Effector memory CD8-positive, alpha-beta T cell (primary cell): ENCODE results near the gene ZAR1L.

Experiments used
- ATAC-seq: fragments of 150-1000 bp; cut with Tn5 transposase; replicated peaks from 2 replicates; pipeline ENCODE4 v1.10.0; 2021; ENCODE audit warnings: mild to moderate bottlenecking, moderate library complexity
- DNase-seq, 3 experiments: peaks; one replicate each; pipeline ENCODE4 v3.0.0; 2021
- H3K27ac Mint-ChIP-seq, 2 donors: one replicate each; pipeline ENCODE4 v1.8.0; 2022; ENCODE audit warnings: mild to moderate bottlenecking in 2 of 2, mixed read lengths in 2 of 2, moderate library complexity in 2 of 2
- H3K27me3 Mint-ChIP-seq, 2 donors: one replicate each; pipeline ENCODE4 v1.8.0; 2022; ENCODE audit warnings: mixed read lengths in 2 of 2
- H3K36me3 Mint-ChIP-seq: one replicate; pipeline ENCODE4 v1.8.0; 2022; ENCODE audit warnings: mild to moderate bottlenecking, moderate library complexity, mixed read lengths; ENCODE audit not compliant: insufficient read depth
- H3K4me1 Mint-ChIP-seq, 2 donors: one replicate each; pipeline ENCODE4 v1.8.0; 2022; ENCODE audit warnings: low read depth in 2 of 2, mixed read lengths in 2 of 2
- H3K4me3 Mint-ChIP-seq, 2 donors: one replicate each; pipeline ENCODE4 v1.8.0; 2022; ENCODE audit warnings: mild to moderate bottlenecking in 2 of 2, mixed read lengths in 2 of 2, moderate library complexity in 2 of 2
- H3K9me3 Mint-ChIP-seq, 2 donors: one replicate each; pipeline ENCODE4 v1.8.0; 2022; ENCODE audit warnings: mixed read lengths in 2 of 2

ZAR1L gene

GRCh38 chr13:32316028-32316339, 821 bp upstream of the ZAR1L start:
- ATAC-seq (no peak), DNase-seq (peak in 2 of 3 experiments; percentile 7 to 21)
- Mint-ChIP-seq H3K27ac (peak overlapping the region; percentile 100), H3K4me3 (peak overlapping the region; percentile 98), H3K27me3 (no peaks in the 10 kb centered on the region), H3K4me1 (peaks cover 6 to 12% of the 10 kb centered on the region in 2 donors), H3K9me3 (no peaks in the 10 kb centered on the region), H3K36me3 (peaks cover 15% of the 10 kb centered on the region)

- H3K4me1 Mint-ChIP-seq: peaks cover 9 to 15% of the 10 kb centered on the region in 2 donors
- no peaks in the 10 kb centered on the region for H3K9me3 Mint-ChIP-seq
- peak overlapping the region; percentile 98 for H3K4me3 Mint-ChIP-seq
- peak overlapping the region; percentile 100 for H3K27ac Mint-ChIP-seq
- peak; percentile 72 to 75 (median 74) for DNase-seq
- peaks cover 15% of the 10 kb centered on the region for H3K36me3 Mint-ChIP-seq
- ATAC-seq: peak; percentile 83
- H3K27me3 Mint-ChIP-seq: no peaks in the 10 kb centered on the region
Measured at GRCh38 chr13:32314271-32315237, 609 bp downstream of the ZAR1L start.

GRCh38 chr13:32311188-32311897, 3.8 kb downstream of the ZAR1L start:
- no peak for ATAC-seq
- H3K4me3 Mint-ChIP-seq: no peak overlapping the region
- peaks cover 13 to 20% of the 10 kb centered on the region in 2 donors for H3K4me1 Mint-ChIP-seq
- H3K27ac Mint-ChIP-seq: no peak overlapping the region
- no peaks in the 10 kb centered on the region for H3K9me3 Mint-ChIP-seq
- peaks cover 0 to 2% of the 10 kb centered on the region in 2 donors for H3K27me3 Mint-ChIP-seq
- peaks cover 15% of the 10 kb centered on the region for H3K36me3 Mint-ChIP-seq
- no peak for DNase-seq

GRCh38 chr13:32310134-32310706, 4.9 kb downstream of the ZAR1L start:
- Mint-ChIP-seq H3K4me1 (peaks cover 11 to 16% of the 10 kb centered on the region in 2 donors), H3K4me3 (peak overlapping the region in 1 of 2 donors; percentile 40), H3K27me3 (peaks cover 0 to 9% of the 10 kb centered on the region in 2 donors), H3K9me3 (no peaks in the 10 kb centered on the region), H3K36me3 (peaks cover 6% of the 10 kb centered on the region), H3K27ac (no peak overlapping the region)
- peak; percentile 11 to 26 (median 22) for DNase-seq
- peak; percentile 30 for ATAC-seq

- H3K4me1 Mint-ChIP-seq: peaks cover 7 to 10% of the 10 kb centered on the region in 2 donors
- peak overlapping the region in 1 of 2 donors; percentile 24 for H3K27ac Mint-ChIP-seq
- no peaks in the 10 kb centered on the region for H3K9me3 Mint-ChIP-seq
Measured at GRCh38 chr13:32309312-32310133, 5.6 kb downstream of the ZAR1L start.

GRCh38 chr13:32305646-32306045, 9.5 kb downstream of the ZAR1L start:
- no peak overlapping the region for H3K4me3 Mint-ChIP-seq
- H3K9me3 Mint-ChIP-seq: no peaks in the 10 kb centered on the region
- peaks cover 7 to 9% of the 10 kb centered on the region in 2 donors for H3K4me1 Mint-ChIP-seq
- no peaks in the 10 kb centered on the region for H3K36me3 Mint-ChIP-seq
- peaks cover 0 to 9% of the 10 kb centered on the region in 2 donors for H3K27me3 Mint-ChIP-seq
- DNase-seq (no peak), ATAC-seq (no peak)
- H3K27ac Mint-ChIP-seq: no peak overlapping the region

More at GRCh38 chr13:32309312-32310133, 5.6 kb downstream of the ZAR1L start:
- DNase-seq (no peak), ATAC-seq (no peak)
- peak overlapping the region; percentile 3 to 40 for H3K4me3 Mint-ChIP-seq
- H3K27me3 Mint-ChIP-seq: peaks cover 0 to 9% of the 10 kb centered on the region in 2 donors
- no peaks in the 10 kb centered on the region for H3K36me3 Mint-ChIP-seq

- no peak overlapping the region for H3K27ac Mint-ChIP-seq
- ATAC-seq (no peak), DNase-seq (no peak)
- no peaks in the 10 kb centered on the region for H3K4me1 Mint-ChIP-seq
- H3K4me3 Mint-ChIP-seq: no peak overlapping the region
- no peaks in the 10 kb centered on the region for H3K9me3 Mint-ChIP-seq
- H3K36me3 Mint-ChIP-seq: no peaks in the 10 kb centered on the region
- H3K27me3 Mint-ChIP-seq: peaks cover 0 to 9% of the 10 kb centered on the region in 2 donors
Measured at GRCh38 chr13:32302461-32302860, 12.7 kb downstream of the ZAR1L start.

- H3K4me3 Mint-ChIP-seq: no peak overlapping the region
- no peak for DNase-seq
- peaks cover 0 to 4% of the 10 kb centered on the region in 2 donors for H3K27me3 Mint-ChIP-seq
- no peaks in the 10 kb centered on the region for H3K9me3 Mint-ChIP-seq
- no peaks in the 10 kb centered on the region for H3K4me1 Mint-ChIP-seq
- H3K27ac Mint-ChIP-seq: no peak overlapping the region
- no peak for ATAC-seq
- H3K36me3 Mint-ChIP-seq: no peaks in the 10 kb centered on the region
Measured at GRCh38 chr13:32300920-32301319, 14.2 kb downstream of the ZAR1L start.

- no peak overlapping the region for H3K4me3 Mint-ChIP-seq
- H3K36me3 Mint-ChIP-seq: no peaks in the 10 kb centered on the region
- ATAC-seq (no peak), DNase-seq (no peak)
- H3K4me1 Mint-ChIP-seq: no peaks in the 10 kb centered on the region
- H3K27me3 Mint-ChIP-seq: no peaks in the 10 kb centered on the region
- H3K27ac Mint-ChIP-seq: no peak overlapping the region
- H3K9me3 Mint-ChIP-seq: no peaks in the 10 kb centered on the region
Measured at GRCh38 chr13:32300406-32300805, 14.8 kb downstream of the ZAR1L start.

- Mint-ChIP-seq H3K27me3 (no peaks in the 10 kb centered on the region), H3K4me1 (no peaks in the 10 kb centered on the region), H3K36me3 (no peaks in the 10 kb centered on the region), H3K4me3 (no peak overlapping the region), H3K27ac (no peak overlapping the region), H3K9me3 (no peaks in the 10 kb centered on the region)
- DNase-seq (no peak), ATAC-seq (no peak)
Measured at GRCh38 chr13:32299893-32300292, 15.3 kb downstream of the ZAR1L start.

GRCh38 chr13:32298695-32299094, 16.5 kb downstream of the ZAR1L start:
- Mint-ChIP-seq H3K27ac (no peak overlapping the region), H3K9me3 (no peaks in the 10 kb centered on the region)

GRCh38 chr13:32297206-32297605, 18.0 kb downstream of the ZAR1L start:
- H3K36me3 Mint-ChIP-seq: no peaks in the 10 kb centered on the region
- H3K4me3 Mint-ChIP-seq: no peak overlapping the region
- H3K9me3 Mint-ChIP-seq: no peaks in the 10 kb centered on the region
- ATAC-seq (no peak), DNase-seq (no peak)
- no peaks in the 10 kb centered on the region for H3K4me1 Mint-ChIP-seq
- H3K27me3 Mint-ChIP-seq: no peaks in the 10 kb centered on the region
- no peak overlapping the region for H3K27ac Mint-ChIP-seq

More at GRCh38 chr13:32298695-32299094, 16.5 kb downstream of the ZAR1L start:
- Mint-ChIP-seq H3K4me3 (no peak overlapping the region), H3K27me3 (no peaks in the 10 kb centered on the region), H3K36me3 (no peaks in the 10 kb centered on the region), H3K4me1 (no peaks in the 10 kb centered on the region)
- DNase-seq: no peak
- no peak for ATAC-seq

- no peaks in the 10 kb centered on the region for H3K4me1 Mint-ChIP-seq
- H3K9me3 Mint-ChIP-seq: no peaks in the 10 kb centered on the region
- ATAC-seq (no peak), DNase-seq (no peak)
- H3K36me3 Mint-ChIP-seq: peaks cover 4% of the 10 kb centered on the region
- H3K27me3 Mint-ChIP-seq: peaks cover 0 to 6% of the 10 kb centered on the region in 2 donors
- H3K27ac Mint-ChIP-seq: no peak overlapping the region
- H3K4me3 Mint-ChIP-seq: no peak overlapping the region
Measured at GRCh38 chr13:32285633-32285965, 29.6 kb downstream of the ZAR1L start.
